Mesendoderm (in vitro differentiated cells): ENCODE results near the gene LIFR. TPM values are rescaled to one million over a fixed set of nuclear protein-coding genes. Genes with fewer than 3 reads are reported as not detected.

Source experiments
- DNase-seq: peaks from one replicate; pipeline ENCODE4 v3.0.0; 2013
- H2AK5ac ChIP-seq: 2 replicates; pipeline ENCODE4 v1.6.1; 2013; ENCODE audit warnings: low read length, inconsistent platforms
- H2BK120ac ChIP-seq: 2 replicates; pipeline ENCODE4 v1.6.1; 2013; ENCODE audit warnings: low read depth, mild to moderate bottlenecking, low read length, moderate library complexity, mixed read lengths
- H2BK15ac ChIP-seq: replicated peaks from 2 replicates; pipeline ENCODE4 v1.6.1; 2013; ENCODE audit warnings: low read depth, mild to moderate bottlenecking, moderate library complexity
- H2BK5ac ChIP-seq: 2 replicates; pipeline ENCODE4 v1.6.1; 2013; ENCODE audit warnings: low read length, inconsistent platforms
- H3K18ac ChIP-seq: 2 replicates; pipeline ENCODE4 v1.6.1; 2013; ENCODE audit warnings: mild to moderate bottlenecking, low read length, mixed read lengths
- H3K23ac ChIP-seq: one replicate; pipeline ENCODE4 v1.6.1; 2013; ENCODE audit warnings: low read length
- H3K27ac ChIP-seq: 2 replicates; pipeline ENCODE4 v1.5.1; 2013; ENCODE audit warnings: low read depth, mild to moderate bottlenecking, inconsistent platforms, low read length, moderate library complexity
- H3K27me3 ChIP-seq: 2 replicates; pipeline ENCODE4 v1.6.1; 2013; ENCODE audit warnings: low read length, control low read depth, mild to moderate bottlenecking, inconsistent platforms; ENCODE audit not compliant: insufficient read depth, poor library complexity
- H3K36me3 ChIP-seq: 2 replicates; pipeline ENCODE4 v1.6.1; 2013; ENCODE audit warnings: low read length, inconsistent platforms; ENCODE audit not compliant: control insufficient read depth, insufficient read depth
- H3K4ac ChIP-seq: one replicate; pipeline ENCODE4 v1.6.1; 2013; ENCODE audit warnings: low read depth, mild to moderate bottlenecking, low read length, moderate library complexity
- H3K4me1 ChIP-seq: 2 replicates; pipeline ENCODE4 v1.6.1; 2013; ENCODE audit warnings: low read depth, low read length, inconsistent platforms; ENCODE audit not compliant: control insufficient read depth
- H3K4me2 ChIP-seq: 2 replicates; pipeline ENCODE4 v1.6.1; 2013; ENCODE audit warnings: low read length
- H3K4me3 ChIP-seq: 2 replicates; pipeline ENCODE4 v1.5.1; 2013; ENCODE audit warnings: mild to moderate bottlenecking, low read length
- H3K56ac ChIP-seq: one replicate; pipeline ENCODE4 v1.6.1; 2013; ENCODE audit warnings: low read length
- H3K79me1 ChIP-seq: 2 replicates; pipeline ENCODE4 v1.6.1; 2013; ENCODE audit warnings: low read length, inconsistent platforms
- H3K79me2 ChIP-seq: 2 replicates; pipeline ENCODE4 v1.6.1; 2013; ENCODE audit warnings: mild to moderate bottlenecking, low read length; ENCODE audit not compliant: control insufficient read depth, insufficient read depth
- H3K9ac ChIP-seq: 2 replicates; pipeline ENCODE4 v1.6.1; 2013; ENCODE audit warnings: low read length, inconsistent platforms
- H4K5ac ChIP-seq: one replicate; pipeline ENCODE4 v1.6.1; 2013; ENCODE audit warnings: low read length
- H4K8ac ChIP-seq: one replicate; pipeline ENCODE4 v1.6.1; 2013; ENCODE audit warnings: low read depth, mild to moderate bottlenecking, control low read depth, low read length, moderate library complexity
- WGBS: extraction: QIAGEN DNeasy Blood & Tissue Kit; methylation state at CpG from one replicate; pipeline ENCODE4 v1.1.7; 2013; ENCODE audit warnings: low lambda C conversion rate, missing lambda C conversion rate; ENCODE audit not compliant: insufficient coverage; ENCODE audit errors: extremely low coverage; 5-methylcytosine and 5-hydroxymethylcytosine counted together
- polyA plus RNA-seq, 2 experiments: library from polyadenylated mRNA; stranded (reverse); fragments of 200-250 nt; gene quantifications; one replicate each; pipeline ENCODE4 v1.2.3, GENCODE V29; 2013

Gene LIFR
- 5.4 TPM for polyA plus RNA-seq (2013, experiment 1 of 2)
- polyA plus RNA-seq (2013, experiment 2 of 2), result 5.0 TPM

- H3K27ac ChIP-seq, result peak within 1 kb of the TSS; percentile 97
- peak within 1 kb of the TSS; percentile 93 for H2BK5ac ChIP-seq
- peaks cover 18% of the 10 kb centered on the region for H3K79me2 ChIP-seq
- H2AK5ac ChIP-seq, result no peak within 1 kb of the TSS
- peak within 1 kb of the TSS; percentile 81 for H3K4me3 ChIP-seq
- no peaks in the 10 kb centered on the region for H3K27me3 ChIP-seq
- peak within 1 kb of the TSS; percentile 59 for H3K23ac ChIP-seq
- H3K4me1 ChIP-seq, result peaks cover 2% of the 10 kb centered on the region
- DNase-seq, result peak; percentile 92
- no peak within 1 kb of the TSS for H4K8ac ChIP-seq
- no peak within 1 kb of the TSS for H2BK120ac ChIP-seq
- peaks cover 2% of the 10 kb centered on the region for H3K79me1 ChIP-seq
- H3K4ac ChIP-seq, result peak within 1 kb of the TSS; percentile 82
- no CpG with 5 or more reads among the region's 88 CpGs for WGBS
- H3K4me2 ChIP-seq, result peak within 1 kb of the TSS; percentile 83
- no peaks in the 10 kb centered on the region for H3K36me3 ChIP-seq
- peak within 1 kb of the TSS; percentile 90 for H3K56ac ChIP-seq
- peak within 1 kb of the TSS; percentile 95 for H3K9ac ChIP-seq
- H4K5ac ChIP-seq, result peak within 1 kb of the TSS; percentile 33
- peak within 1 kb of the TSS; percentile 99 for H3K18ac ChIP-seq
- no peak within 1 kb of the TSS for H2BK15ac ChIP-seq
Observed at GRCh38 chr5:38556599-38557307, at the start of gene LIFR. LIFR (minus strand) TSS chr5:38556646; CDS start chr5:38530647, 25,999 bp downstream.

GRCh38 chr5:38605610-38606009 is 49.2 kb upstream of the LIFR start:
- peaks cover 32% of the 10 kb centered on the region for H3K4me1 ChIP-seq
- H2BK5ac ChIP-seq, result peak overlapping the region; percentile 14
- peak overlapping the region; percentile 30 for H4K8ac ChIP-seq
- no peak overlapping the region for H3K27ac ChIP-seq
- H3K79me1 ChIP-seq, result no peaks in the 10 kb centered on the region
- H3K27me3 ChIP-seq, result no peaks in the 10 kb centered on the region
- no peak overlapping the region for H2AK5ac ChIP-seq
- H3K9ac ChIP-seq, result no peak overlapping the region
- WGBS, result no CpG with 5 or more reads among the region's 7 CpGs
- H3K18ac ChIP-seq, result peak overlapping the region; percentile 51
- no peak overlapping the region for H4K5ac ChIP-seq
- H2BK15ac ChIP-seq, result peak overlapping the region; percentile 23
- no peaks in the 10 kb centered on the region for H3K36me3 ChIP-seq
- no peak overlapping the region for H3K23ac ChIP-seq
- no peak overlapping the region for H3K4me3 ChIP-seq
- no peak overlapping the region for H3K4ac ChIP-seq
- DNase-seq, result peak; percentile 65
- no peak overlapping the region for H3K56ac ChIP-seq
- H2BK120ac ChIP-seq, result no peak overlapping the region
- H3K79me2 ChIP-seq, result no peaks in the 10 kb centered on the region
- no peak overlapping the region for H3K4me2 ChIP-seq

- Histone ChIP-seq H2BK15ac (peak overlapping the region; percentile 96), H3K79me1 (no peaks in the 10 kb centered on the region), H3K27ac (peak overlapping the region; percentile 14), H4K5ac (no peak overlapping the region), H3K36me3 (no peaks in the 10 kb centered on the region), H4K8ac (peak overlapping the region; percentile 16), H3K4me2 (no peak overlapping the region), H3K79me2 (no peaks in the 10 kb centered on the region), H2BK120ac (peak overlapping the region; percentile 48), H3K23ac (no peak overlapping the region), H3K27me3 (no peaks in the 10 kb centered on the region), H3K4me3 (no peak overlapping the region), H3K4me1 (peaks cover 32% of the 10 kb centered on the region), H3K18ac (peak overlapping the region; percentile 96), H2AK5ac (peak overlapping the region; percentile 93), H2BK5ac (peak overlapping the region; percentile 72), H3K9ac (no peak overlapping the region), H3K56ac (peak overlapping the region; percentile 75), H3K4ac (peak overlapping the region; percentile 62)
- no peak for DNase-seq
- no CpG with 5 or more reads among the region's 3 CpGs for whole genome bisulfite sequencing
Observed at GRCh38 chr5:38603691-38604090, 47.2 kb upstream of the LIFR start.

- no CpG with 5 or more reads among the region's 5 CpGs for WGBS
- Histone ChIP-seq H3K56ac (peak overlapping the region; percentile 80), H3K4ac (no peak overlapping the region), H3K9ac (no peak overlapping the region), H2BK5ac (peak overlapping the region; percentile 95), H2BK120ac (peak overlapping the region; percentile 54), H3K18ac (peak overlapping the region; percentile 70), H4K5ac (no peak overlapping the region), H3K79me1 (no peaks in the 10 kb centered on the region), H2BK15ac (no peak overlapping the region), H3K4me1 (peaks cover 36% of the 10 kb centered on the region), H3K4me2 (no peak overlapping the region), H4K8ac (no peak overlapping the region), H3K27me3 (no peaks in the 10 kb centered on the region), H3K23ac (no peak overlapping the region), H2AK5ac (no peak overlapping the region), H3K36me3 (no peaks in the 10 kb centered on the region), H3K4me3 (no peak overlapping the region), H3K27ac (peak overlapping the region; percentile 84), H3K79me2 (no peaks in the 10 kb centered on the region)
- DNase-seq, result peak; percentile 95
Observed at GRCh38 chr5:38602641-38603040, 46.2 kb upstream of the LIFR start.

GRCh38 chr5:38601863-38602298 is 45.4 kb upstream of the LIFR start:
- peaks cover 40% of the 10 kb centered on the region for H3K4me1 ChIP-seq
- no peak overlapping the region for H3K9ac ChIP-seq
- no peaks in the 10 kb centered on the region for H3K36me3 ChIP-seq
- no peak overlapping the region for H4K8ac ChIP-seq
- no peaks in the 10 kb centered on the region for H3K79me2 ChIP-seq
- no peaks in the 10 kb centered on the region for H3K27me3 ChIP-seq
- no peak overlapping the region for H3K4me3 ChIP-seq
- WGBS, result no CpG with 5 or more reads among the region's 4 CpGs
- H4K5ac ChIP-seq, result no peak overlapping the region
- H2BK15ac ChIP-seq, result no peak overlapping the region
- H3K4me2 ChIP-seq, result no peak overlapping the region
- H3K4ac ChIP-seq, result no peak overlapping the region
- H3K27ac ChIP-seq, result peak overlapping the region; percentile 84
- H3K18ac ChIP-seq, result peak overlapping the region; percentile 98
- H2BK5ac ChIP-seq, result peak overlapping the region; percentile 95
- peak overlapping the region; percentile 80 for H3K56ac ChIP-seq
- H3K23ac ChIP-seq, result no peak overlapping the region
- peak overlapping the region; percentile 99 for H2BK120ac ChIP-seq
- no peak overlapping the region for H2AK5ac ChIP-seq
- DNase-seq, result peak; percentile 45
- H3K79me1 ChIP-seq, result no peaks in the 10 kb centered on the region
